GM20000 (cell line): ENCODE measurements around the gene APOL2.
"Not testable (repeated sequence)": the region's sequence is repeated elsewhere in the genome, so short reads cannot be mapped to it uniquely, and the experiment has no call there.

ENCODE experiments used
- DNase-seq: peaks from one replicate; pipeline ENCODE4 v3.0.0; 2012; ENCODE audit warnings: low spot score
- TF ChIP-seq, protein P1 (sequence below): IDR thresholded peaks from 2 replicates; pipeline ENCODE4 v1.5.1; 2012; ENCODE audit warnings: mild to moderate bottlenecking, control low read depth; ENCODE audit errors: extremely low read depth, missing control alignments

The APOL2 gene

DNA sequence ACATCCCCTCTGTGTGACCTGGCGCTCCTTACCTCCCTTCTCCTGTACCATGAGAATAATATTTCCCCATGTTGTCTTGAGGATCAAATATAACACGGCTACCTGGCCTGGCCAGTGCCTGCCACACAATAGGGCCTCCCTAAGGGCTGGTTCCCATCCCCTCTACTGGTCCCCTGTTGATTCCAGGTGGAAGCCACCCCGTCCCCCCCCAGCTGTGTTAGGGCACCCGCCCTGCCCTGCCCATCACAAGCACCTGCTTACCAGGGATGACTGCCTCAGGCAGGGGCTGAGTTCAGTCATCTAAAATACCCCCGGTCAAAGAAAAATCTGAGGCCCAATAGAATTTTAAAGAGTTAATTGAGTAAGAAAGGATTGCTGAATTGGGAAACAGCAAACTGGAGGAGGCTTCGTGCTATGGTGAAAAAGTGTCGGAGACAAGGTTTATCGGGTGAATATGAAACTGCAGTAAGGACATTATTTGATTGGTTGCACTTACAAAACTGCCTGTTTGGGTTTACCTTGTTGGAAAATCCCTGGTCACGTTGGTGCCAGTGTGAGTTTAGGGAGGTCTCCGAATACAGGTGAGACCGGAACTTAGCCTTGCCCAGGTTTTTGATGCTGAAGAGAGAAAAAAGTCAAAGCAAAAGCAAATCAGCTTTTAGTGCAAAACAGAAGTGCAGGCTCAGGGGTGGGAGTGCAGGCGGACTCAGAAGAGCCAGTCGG is 18.8 kb upstream of the APOL2 start:
- TF ChIP-seq, protein P1, sequence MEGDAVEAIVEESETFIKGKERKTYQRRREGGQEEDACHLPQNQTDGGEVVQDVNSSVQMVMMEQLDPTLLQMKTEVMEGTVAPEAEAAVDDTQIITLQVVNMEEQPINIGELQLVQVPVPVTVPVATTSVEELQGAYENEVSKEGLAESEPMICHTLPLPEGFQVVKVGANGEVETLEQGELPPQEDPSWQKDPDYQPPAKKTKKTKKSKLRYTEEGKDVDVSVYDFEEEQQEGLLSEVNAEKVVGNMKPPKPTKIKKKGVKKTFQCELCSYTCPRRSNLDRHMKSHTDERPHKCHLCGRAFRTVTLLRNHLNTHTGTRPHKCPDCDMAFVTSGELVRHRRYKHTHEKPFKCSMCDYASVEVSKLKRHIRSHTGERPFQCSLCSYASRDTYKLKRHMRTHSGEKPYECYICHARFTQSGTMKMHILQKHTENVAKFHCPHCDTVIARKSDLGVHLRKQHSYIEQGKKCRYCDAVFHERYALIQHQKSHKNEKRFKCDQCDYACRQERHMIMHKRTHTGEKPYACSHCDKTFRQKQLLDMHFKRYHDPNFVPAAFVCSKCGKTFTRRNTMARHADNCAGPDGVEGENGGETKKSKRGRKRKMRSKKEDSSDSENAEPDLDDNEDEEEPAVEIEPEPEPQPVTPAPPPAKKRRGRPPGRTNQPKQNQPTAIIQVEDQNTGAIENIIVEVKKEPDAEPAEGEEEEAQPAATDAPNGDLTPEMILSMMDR = no peak
- DNase-seq = no peak

DNA sequence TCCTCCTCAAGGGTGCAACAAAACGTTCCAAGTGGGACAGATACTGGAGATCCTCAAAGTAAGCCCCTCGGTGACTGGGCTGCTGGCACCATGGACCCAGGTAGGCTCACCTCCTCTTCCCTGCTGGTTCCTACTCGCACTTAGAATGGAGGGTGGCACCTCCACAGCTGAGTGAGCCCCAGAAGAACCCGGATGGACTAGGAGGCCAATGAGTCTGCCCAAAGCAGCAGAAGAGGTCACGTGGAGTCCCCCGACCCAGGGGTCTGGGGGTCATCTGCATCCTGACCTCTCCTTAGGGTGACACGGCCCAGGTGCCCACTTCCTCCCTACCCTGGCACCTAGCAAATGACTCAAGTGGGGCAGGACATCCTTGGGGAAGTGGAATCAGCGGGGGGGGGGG is 18.0 kb upstream of the APOL2 start:
- TF ChIP-seq, protein P1 = no peak
- no peak for DNase-seq

DNA sequence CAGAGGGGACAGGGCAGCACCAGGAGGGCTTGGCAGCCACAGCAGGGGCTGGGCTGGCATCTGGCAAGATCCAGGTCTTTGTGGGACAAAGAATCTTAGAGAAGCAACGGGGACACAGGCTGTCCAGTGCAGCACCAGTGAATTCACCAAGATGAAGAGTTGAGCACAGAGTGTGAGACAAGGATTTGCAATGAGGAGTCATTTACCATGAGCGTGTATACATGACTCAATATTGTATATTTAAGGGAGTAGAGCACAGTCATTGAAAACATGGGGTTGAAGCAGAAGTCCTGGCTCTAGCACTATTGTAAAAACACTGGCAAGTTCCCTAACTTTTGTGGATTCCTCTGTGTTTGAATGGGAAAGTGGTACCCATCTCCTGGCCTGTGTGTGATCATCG is 17.2 kb upstream of the APOL2 start:
- no peak for DNase-seq
- TF ChIP-seq, protein P1 = no peak

DNA sequence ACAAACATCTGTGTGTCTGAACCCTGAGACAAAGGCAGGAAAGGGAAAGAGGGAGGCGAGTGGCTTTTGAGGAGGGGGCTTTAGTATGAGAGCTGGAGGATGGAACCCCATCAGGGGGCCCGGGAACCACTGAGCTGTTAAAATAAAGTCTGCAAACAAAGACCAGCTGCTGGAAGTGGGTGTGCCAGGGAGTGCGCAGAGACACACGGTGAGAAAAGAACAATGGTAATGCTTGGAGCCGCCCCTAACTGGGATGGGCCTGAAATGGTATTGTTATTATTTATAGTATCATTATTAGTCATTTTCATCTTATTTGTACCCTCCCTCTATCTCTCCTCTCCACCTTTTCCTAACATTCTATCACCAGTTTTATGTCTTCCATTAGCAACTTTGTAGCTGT is 16.2 kb upstream of the APOL2 start:
- DNase-seq = not testable (repeated sequence)

DNA sequence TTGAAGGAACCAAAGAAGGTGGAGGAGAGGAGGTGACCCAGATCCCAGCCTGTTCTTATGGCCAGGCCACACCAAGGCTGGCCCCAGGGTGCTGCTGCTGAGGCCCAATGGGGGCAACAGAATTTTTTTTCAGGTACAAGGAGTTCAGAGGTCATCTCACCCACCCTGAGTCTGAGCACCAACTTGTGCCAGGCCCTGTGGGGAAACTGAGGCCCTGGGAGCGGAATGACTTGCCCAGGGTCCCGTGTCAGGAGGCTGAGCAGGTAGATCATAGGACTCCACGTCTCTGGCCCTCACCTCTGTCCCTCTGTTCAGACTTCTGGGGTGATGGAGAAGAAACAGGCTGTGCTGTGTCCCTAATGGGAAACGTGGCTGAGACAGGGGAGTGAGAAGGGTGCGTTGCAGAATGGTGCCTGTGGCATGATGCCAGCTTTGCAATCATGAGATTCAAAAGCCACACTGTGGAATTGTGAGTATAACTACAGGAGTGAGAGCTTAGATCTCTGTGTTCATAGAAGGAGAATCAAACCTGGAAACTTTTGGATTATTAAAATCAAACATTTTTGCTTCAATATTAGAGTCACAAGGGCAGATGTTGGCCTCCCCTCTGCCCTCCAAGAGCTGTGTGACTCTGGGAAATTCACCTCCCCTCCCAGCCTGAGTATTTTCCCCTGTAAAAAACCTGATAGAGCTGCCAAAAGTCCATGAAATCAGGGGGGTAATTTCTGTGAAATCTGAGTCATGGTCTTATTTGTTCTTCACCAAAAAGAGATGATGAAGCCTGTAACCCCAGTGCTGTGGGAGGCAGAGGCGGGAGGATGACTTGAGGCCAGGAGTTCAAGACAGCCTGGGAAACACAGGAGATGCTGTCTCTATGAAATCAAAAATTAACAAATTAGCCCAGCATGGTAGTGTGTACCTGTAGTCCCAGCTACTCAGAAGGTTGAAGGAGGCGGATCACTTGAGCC is 14.5 kb upstream of the APOL2 start:
- no peak for DNase-seq

DNA sequence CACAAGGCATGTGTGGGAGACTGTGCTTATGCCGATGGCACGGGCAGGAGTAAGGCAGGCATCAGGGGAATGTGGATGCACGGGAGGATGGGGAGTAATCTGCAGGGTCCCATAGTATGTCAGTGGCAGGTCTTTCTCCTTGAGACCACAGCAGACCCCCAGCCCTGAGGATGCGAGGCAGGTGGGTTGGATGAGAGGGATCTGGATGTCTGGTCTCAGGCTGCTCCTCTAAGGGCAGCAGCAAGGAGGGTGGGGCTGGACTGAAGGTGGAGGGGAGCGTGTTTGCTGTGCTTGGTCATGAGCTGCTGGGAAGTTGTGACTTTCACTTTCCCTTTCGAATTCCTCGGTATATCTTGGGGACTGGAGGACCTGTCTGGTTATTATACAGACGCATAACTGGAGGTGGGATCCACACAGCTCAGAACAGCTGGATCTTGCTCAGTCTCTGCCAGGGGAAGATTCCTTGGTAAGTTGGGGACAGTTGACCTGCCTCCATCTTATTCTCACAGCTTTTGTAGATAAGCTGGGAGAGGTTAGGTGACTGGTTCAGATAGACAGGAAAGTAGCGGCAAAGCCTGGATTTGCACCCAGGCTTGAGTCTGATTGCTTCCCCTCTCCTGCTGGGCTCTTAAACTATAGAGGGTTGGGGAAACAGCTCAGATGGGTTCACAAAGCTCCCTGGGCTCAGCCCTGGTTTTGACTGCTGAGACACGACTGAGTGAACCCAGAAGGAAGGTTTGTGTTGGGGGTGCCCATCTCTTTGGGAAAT is 13.6 kb upstream of the APOL2 start, which contains the start of gene APOL1:
Gene APOL1, plus strand, starts transcription at position 380 of the 769 bp plus-strand sequence. CDS start 1,823 bp downstream, outside the sequence.
- TF ChIP-seq, protein P1 = no peak

More for the DNA sequence above, 14.5 kb upstream of the APOL2 start:
- TF ChIP-seq, protein P1 = no peak

DNA sequence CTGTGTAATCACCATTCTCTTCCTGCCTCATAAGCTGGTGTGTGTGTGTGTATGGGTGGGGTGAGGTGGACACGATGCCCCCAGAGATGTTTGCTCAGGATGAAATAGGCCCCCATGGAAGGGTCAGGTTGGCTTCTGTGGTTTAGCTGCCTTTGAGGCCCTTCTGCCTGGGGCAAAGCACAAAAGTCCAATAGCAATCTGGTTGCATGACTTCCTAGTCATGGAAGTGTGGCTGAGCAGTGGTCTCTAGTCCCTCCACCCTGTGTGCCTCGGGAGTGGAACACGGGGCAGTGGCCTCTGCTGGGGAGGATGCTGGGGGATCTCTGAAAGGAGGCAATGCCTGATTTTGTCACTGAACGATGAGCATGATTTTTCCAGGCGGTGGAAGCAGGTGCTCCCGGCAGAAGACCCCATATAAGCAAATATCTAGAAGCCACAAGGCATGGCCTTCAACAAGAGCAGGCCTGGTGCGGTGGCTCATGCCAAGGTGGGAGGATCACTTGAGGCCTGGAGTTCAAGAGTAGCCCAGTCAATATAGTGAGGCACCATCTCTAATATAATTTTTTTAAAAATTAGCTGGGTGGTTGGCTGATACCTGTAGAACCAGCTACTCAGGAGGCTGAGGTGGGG is 12.8 kb upstream of the APOL2 start:
- not testable (repeated sequence) for DNase-seq

More for the DNA sequence above, 13.6 kb upstream of the APOL2 start, which contains the start of gene APOL1:
- peak; percentile 62 for DNase-seq

DNA sequence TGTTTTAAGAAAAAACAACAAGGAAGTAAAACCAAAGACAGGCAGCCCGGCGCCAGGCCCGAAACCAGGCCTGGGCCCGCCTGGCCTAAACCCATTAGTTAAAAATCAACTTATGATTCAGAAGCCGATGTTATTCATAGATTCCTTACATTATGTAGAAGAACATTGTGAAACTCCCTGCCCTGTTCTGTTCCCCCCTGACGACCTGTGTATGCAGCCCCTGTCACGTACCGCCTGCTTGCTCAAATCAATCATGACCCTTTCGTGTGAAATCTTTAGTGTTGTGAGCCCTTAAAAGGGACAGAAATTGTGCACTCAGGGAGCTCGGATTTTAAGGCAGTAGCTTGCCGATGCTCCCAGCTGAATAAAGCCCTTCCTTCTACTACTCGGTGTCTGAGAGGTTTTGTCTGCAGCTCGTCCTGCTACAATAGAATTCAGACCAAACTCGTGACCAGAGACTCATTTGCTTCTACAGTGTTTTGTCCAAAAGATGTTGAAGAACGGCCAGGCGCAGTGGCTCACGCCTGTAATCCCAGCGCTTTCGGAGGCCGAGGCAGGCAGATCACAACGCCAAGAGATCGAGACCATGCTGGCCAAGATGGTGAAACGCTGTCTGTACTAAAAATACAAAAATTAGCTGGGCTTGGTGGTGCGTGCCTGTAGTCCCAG is 11.1 kb upstream of the APOL2 start:
- DNase-seq = not testable (repeated sequence)
